DMS153 treated with DMSO at 0.1 percent for 48 hours (cell line): Measurements from ENCODE around the gene TNFAIP8.

ENCODE experiments used
- DNase-seq: peaks from one replicate; lab custom pipeline; 2025; ENCODE audit not compliant: unreplicated experiment; lab: John Stamatoyannopoulos, UW

TNFAIP8 gene

GRCh38 chr5:119328753-119329602 is 26.8 kb upstream of the TNFAIP8 start:
- no peak for DNase-seq

GRCh38 chr5:119329666-119330065 is 26.2 kb upstream of the TNFAIP8 start:
- no peak for DNase-seq

GRCh38 chr5:119330367-119331183 is 25.2 kb upstream of the TNFAIP8 start:
- DNase-seq: no peak

GRCh38 chr5:119331566-119332095 is 24.2 kb upstream of the TNFAIP8 start:
- no peak for DNase-seq

- no peak for DNase-seq
Observed at GRCh38 chr5:119332208-119332607, 23.6 kb upstream of the TNFAIP8 start.

- no peak for DNase-seq
Observed at GRCh38 chr5:119332978-119333401, 22.8 kb upstream of the TNFAIP8 start.

GRCh38 chr5:119333421-119333851 is 22.4 kb upstream of the TNFAIP8 start:
- DNase-seq: no peak

GRCh38 chr5:119335261-119335677 is 20.6 kb upstream of the TNFAIP8 start:
- DNase-seq: no peak

GRCh38 chr5:119336262-119336661 is 19.6 kb upstream of the TNFAIP8 start:
- DNase-seq: no peak

GRCh38 chr5:119336845-119337580 is 18.8 kb upstream of the TNFAIP8 start:
- no peak for DNase-seq

GRCh38 chr5:119338326-119338946 is 17.4 kb upstream of the TNFAIP8 start:
- no peak for DNase-seq

- DNase-seq: no peak
Observed at GRCh38 chr5:119339344-119339743, 16.5 kb upstream of the TNFAIP8 start.

- DNase-seq: no peak
Observed at GRCh38 chr5:119339965-119340364, 15.9 kb upstream of the TNFAIP8 start.

- DNase-seq: no peak
Observed at GRCh38 chr5:119340597-119341218, 15.1 kb upstream of the TNFAIP8 start.

GRCh38 chr5:119341452-119342349 is 14.1 kb upstream of the TNFAIP8 start:
- DNase-seq: no peak

- DNase-seq: no peak
Observed at GRCh38 chr5:119342406-119342805, 13.4 kb upstream of the TNFAIP8 start.

GRCh38 chr5:119343052-119343451 is 12.8 kb upstream of the TNFAIP8 start:
- DNase-seq: no peak

- DNase-seq: no peak
Observed at GRCh38 chr5:119343766-119344165, 12.1 kb upstream of the TNFAIP8 start.

GRCh38 chr5:119344231-119344630 is 11.6 kb upstream of the TNFAIP8 start:
- DNase-seq: no peak
